ES-I3 (cell line): ENCODE data around the gene RCSD1.

Source experiments
- H3K36me3 ChIP-seq: 2 replicates; pipeline ENCODE4 v1.6.1; 2013; ENCODE audit warnings: mild to moderate bottlenecking, low read length, control low read depth, moderate library complexity; ENCODE audit not compliant: insufficient read depth
- H3K4me1 ChIP-seq: 2 replicates; pipeline ENCODE4 v1.6.1; 2013; ENCODE audit warnings: mild to moderate bottlenecking, control low read depth, low read length; ENCODE audit not compliant: insufficient read depth
- H3K9ac ChIP-seq: 2 replicates; pipeline ENCODE4 v1.6.1; 2013; ENCODE audit warnings: low read depth, mild to moderate bottlenecking, low read length, moderate library complexity
- H3K9me3 ChIP-seq: 2 replicates; pipeline ENCODE4 v1.6.1; 2013; ENCODE audit warnings: mild to moderate bottlenecking, low read length, moderate library complexity; ENCODE audit not compliant: control insufficient read depth, insufficient read depth

Gene RCSD1

GRCh38 chr1:167746988-167747655, 117.1 kb downstream of the RCSD1 start:
- Histone ChIP-seq H3K36me3 (no peaks in the 10 kb centered on the region), H3K9me3 (no peaks in the 10 kb centered on the region), H3K9ac (no peak overlapping the region), H3K4me1 (no peaks in the 10 kb centered on the region)

- H3K4me1 ChIP-seq = no peaks in the 10 kb centered on the region
Measured at GRCh38 chr1:167747988-167748387, 118.0 kb downstream of the RCSD1 start.

GRCh38 chr1:167748906-167749305, 118.9 kb downstream of the RCSD1 start:
- Histone ChIP-seq H3K9me3 (no peaks in the 10 kb centered on the region), H3K9ac (no peak overlapping the region), H3K4me1 (no peaks in the 10 kb centered on the region), H3K36me3 (no peaks in the 10 kb centered on the region)

More at GRCh38 chr1:167747988-167748387, 118.0 kb downstream of the RCSD1 start:
- H3K9me3 ChIP-seq = no peaks in the 10 kb centered on the region
- no peaks in the 10 kb centered on the region for H3K36me3 ChIP-seq
- no peak overlapping the region for H3K9ac ChIP-seq

GRCh38 chr1:167749741-167750140, 119.7 kb downstream of the RCSD1 start:
- no peaks in the 10 kb centered on the region for H3K36me3 ChIP-seq
- H3K9me3 ChIP-seq = no peaks in the 10 kb centered on the region
- H3K9ac ChIP-seq = no peak overlapping the region
- H3K4me1 ChIP-seq = no peaks in the 10 kb centered on the region

GRCh38 chr1:167750641-167751040, 120.6 kb downstream of the RCSD1 start:
- Histone ChIP-seq H3K9ac (no peak overlapping the region), H3K4me1 (no peaks in the 10 kb centered on the region), H3K9me3 (no peaks in the 10 kb centered on the region), H3K36me3 (no peaks in the 10 kb centered on the region)

GRCh38 chr1:167751676-167752075, 121.6 kb downstream of the RCSD1 start:
- no peaks in the 10 kb centered on the region for H3K4me1 ChIP-seq
- no peaks in the 10 kb centered on the region for H3K36me3 ChIP-seq
- no peak overlapping the region for H3K9ac ChIP-seq
- H3K9me3 ChIP-seq = no peaks in the 10 kb centered on the region

- Histone ChIP-seq H3K9me3 (no peaks in the 10 kb centered on the region), H3K36me3 (no peaks in the 10 kb centered on the region), H3K4me1 (no peaks in the 10 kb centered on the region), H3K9ac (no peak overlapping the region)
Measured at GRCh38 chr1:167752219-167752985, 122.4 kb downstream of the RCSD1 start.

GRCh38 chr1:167755654-167756053, 125.6 kb downstream of the RCSD1 start:
- Histone ChIP-seq H3K9me3 (no peaks in the 10 kb centered on the region), H3K9ac (no peak overlapping the region), H3K4me1 (no peaks in the 10 kb centered on the region), H3K36me3 (no peaks in the 10 kb centered on the region)
